HG03039 (cell line): ENCODE results near the gene ARAF.
A peak's percentile ranks its signal among the peaks of the same experiment; 100 is the strongest.

ENCODE experiments used
- ATAC-seq: cut with Tn5 transposase; IDR thresholded peaks from one replicate; pipeline ENCODE4 v1.9.1; 2021; ENCODE audit warnings: mild to moderate bottlenecking, moderate library complexity; ENCODE audit not compliant: unreplicated experiment

Gene ARAF

DNA sequence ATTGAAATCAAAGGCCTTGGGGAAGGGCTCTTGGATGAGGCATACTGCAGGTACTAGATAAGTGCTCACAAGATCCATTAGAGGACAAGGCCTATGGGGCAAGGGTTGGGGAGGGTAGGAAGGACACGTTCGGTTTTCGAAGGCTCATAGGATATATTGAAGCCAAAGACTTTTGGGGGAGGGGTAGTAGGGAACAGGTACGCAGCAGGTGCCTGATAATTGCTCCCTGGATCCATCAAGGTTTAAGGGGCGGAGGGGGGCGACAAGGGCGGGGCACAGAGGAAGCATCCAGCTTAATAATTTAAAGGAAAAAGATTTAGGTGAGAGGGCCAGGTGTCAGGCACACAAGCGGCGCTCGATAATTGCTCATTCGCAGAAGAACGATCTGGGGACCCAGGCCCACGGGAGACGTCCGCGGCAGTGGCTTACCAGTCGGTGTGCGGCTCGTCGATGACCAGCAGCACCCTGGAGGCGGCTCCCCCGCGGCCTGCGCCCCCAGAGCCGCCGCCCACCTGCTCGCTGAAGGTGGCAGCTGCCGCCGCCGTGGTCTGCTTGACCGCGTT is 58.0 kb downstream of the ARAF start:
- no peak for ATAC-seq

DNA sequence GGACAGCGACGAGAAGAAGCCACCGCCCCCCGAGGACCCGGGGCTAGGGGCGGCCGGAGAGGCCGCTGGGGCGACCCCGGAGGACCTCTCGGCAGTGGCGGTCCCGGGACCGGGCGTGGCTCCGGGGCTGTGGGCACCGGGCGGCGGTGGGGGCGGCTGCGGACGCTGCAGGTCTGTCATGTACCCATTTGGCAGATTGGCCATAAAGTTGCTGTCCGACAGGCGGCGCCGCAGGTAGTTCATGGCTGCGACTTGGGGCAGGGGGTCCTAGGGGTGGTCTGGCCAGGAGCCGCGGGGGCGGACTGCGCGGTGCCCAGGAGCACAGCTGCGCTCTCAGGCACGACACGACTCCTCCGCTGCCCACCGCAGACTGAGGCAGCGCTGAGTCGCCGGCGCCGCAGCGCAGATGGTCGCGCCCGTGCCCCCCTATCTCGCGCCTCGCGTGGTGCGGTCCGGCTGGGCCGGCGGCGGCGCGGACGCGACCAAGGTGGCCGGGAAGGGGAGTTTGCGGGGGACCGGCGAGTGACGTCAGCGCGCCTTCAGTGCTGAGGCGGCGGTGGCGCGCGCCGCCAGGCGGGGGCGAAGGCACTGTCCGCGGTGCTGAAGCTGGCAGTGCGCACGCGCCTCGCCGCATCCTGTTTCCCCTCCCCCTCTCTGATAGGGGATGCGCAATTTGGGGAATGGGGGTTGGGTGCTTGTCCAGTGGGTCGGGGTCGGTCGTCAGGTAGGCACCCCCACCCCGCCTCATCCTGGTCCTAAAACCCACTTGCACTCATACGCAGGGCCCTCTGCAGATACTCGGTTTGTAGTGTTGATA is 58.7 kb downstream of the ARAF start, which contains the start of gene SYN1:
Gene SYN1, minus strand, starts transcription at position 372 of the 817 bp plus-strand sequence. Its CDS starts 129 bp downstream, at position 243.
- peak; percentile 49 for ATAC-seq

DNA sequence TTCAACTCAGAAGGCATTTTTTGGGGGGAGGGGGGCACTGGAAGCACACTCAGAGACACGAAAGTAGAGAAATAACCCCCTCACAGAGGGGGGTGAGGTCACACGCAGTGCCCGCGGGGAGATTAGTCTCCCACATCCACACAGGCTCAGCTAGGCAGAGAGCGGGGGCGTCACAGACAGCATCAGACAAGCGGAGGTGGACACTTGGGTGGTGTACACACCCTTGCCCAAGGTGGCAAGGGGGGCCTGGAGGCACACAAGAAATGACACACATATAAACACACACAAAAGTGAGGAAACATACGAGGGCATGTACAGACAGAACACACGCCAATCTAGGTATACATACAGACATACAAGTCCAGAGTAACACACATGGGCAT is 59.3 kb downstream of the ARAF start:
- no peak for ATAC-seq
